IPS DF 6.9 (cell line): Measurements from ENCODE around the gene OSCP1.

Experiments used
- DNase-seq: peaks from one replicate; pipeline ENCODE4 v3.0.0-alpha.2; 2013; ENCODE audit warnings: low read depth, low spot score
- H3K27ac ChIP-seq: one replicate; pipeline ENCODE4 v1.5.1; 2013; ENCODE audit warnings: low read length, control low read depth
- H3K27me3 ChIP-seq: 2 replicates; pipeline ENCODE4 v1.6.1; 2013; ENCODE audit warnings: mild to moderate bottlenecking, low read length; ENCODE audit not compliant: control insufficient read depth, insufficient read depth
- H3K36me3 ChIP-seq: 2 replicates; pipeline ENCODE4 v1.6.1; 2013; ENCODE audit warnings: low read length; ENCODE audit not compliant: control insufficient read depth, insufficient read depth
- H3K4me1 ChIP-seq: 2 replicates; pipeline ENCODE4 v1.6.1; 2013; ENCODE audit warnings: low read length; ENCODE audit not compliant: control insufficient read depth, insufficient read depth
- H3K4me3 ChIP-seq: 2 replicates; pipeline ENCODE4 v1.5.1; 2013; ENCODE audit warnings: mild to moderate bottlenecking, low read length
- H3K9me3 ChIP-seq: 2 replicates; pipeline ENCODE4 v1.6.1; 2013; ENCODE audit warnings: low read length, inconsistent platforms; ENCODE audit not compliant: control insufficient read depth, insufficient read depth
- WGBS: extraction: QIAGEN DNeasy Blood & Tissue Kit; methylation state at CpG from one replicate; pipeline ENCODE4 v1.1.7; 2013; ENCODE audit warnings: mixed read lengths, missing lambda C conversion rate; ENCODE audit not compliant: insufficient read length, insufficient coverage; 5-methylcytosine and 5-hydroxymethylcytosine counted together

The OSCP1 gene

GRCh38 chr1:36383240-36383639, 67.0 kb downstream of the OSCP1 start:
- no peaks in the 10 kb centered on the region for H3K36me3 ChIP-seq
- no peaks in the 10 kb centered on the region for H3K27me3 ChIP-seq
- no peak overlapping the region for H3K27ac ChIP-seq
- H3K9me3 ChIP-seq, result no peaks in the 10 kb centered on the region
- H3K4me1 ChIP-seq, result peaks cover 4% of the 10 kb centered on the region
- no CpG with 5 or more reads among the region's 4 CpGs for WGBS
- DNase-seq, result no peak
- H3K4me3 ChIP-seq, result no peak overlapping the region

GRCh38 chr1:36382669-36383068, 67.6 kb downstream of the OSCP1 start:
- no peak for DNase-seq
- no CpG with 5 or more reads among the region's 4 CpGs for WGBS
- H3K9me3 ChIP-seq, result no peaks in the 10 kb centered on the region
- H3K27ac ChIP-seq, result no peak overlapping the region
- no peaks in the 10 kb centered on the region for H3K36me3 ChIP-seq
- no peaks in the 10 kb centered on the region for H3K27me3 ChIP-seq
- no peak overlapping the region for H3K4me3 ChIP-seq
- peaks cover 4% of the 10 kb centered on the region for H3K4me1 ChIP-seq

GRCh38 chr1:36382231-36382630, 68.0 kb downstream of the OSCP1 start:
- Histone ChIP-seq H3K4me1 (peaks cover 4% of the 10 kb centered on the region), H3K36me3 (no peaks in the 10 kb centered on the region), H3K27ac (no peak overlapping the region), H3K4me3 (no peak overlapping the region), H3K27me3 (no peaks in the 10 kb centered on the region), H3K9me3 (no peaks in the 10 kb centered on the region)
- no CpG with 5 or more reads among the region's 9 CpGs for WGBS
- DNase-seq, result no peak

GRCh38 chr1:36381405-36381804, 68.8 kb downstream of the OSCP1 start:
- H3K27ac ChIP-seq, result no peak overlapping the region
- no peak overlapping the region for H3K4me3 ChIP-seq
- WGBS, result no CpG with 5 or more reads among the region's 5 CpGs

GRCh38 chr1:36380782-36381181, 69.5 kb downstream of the OSCP1 start:
- 0 out of 2 replicates have a peak, but pooled peaks cover 2% of the 10 kb centered on the region for H3K36me3 ChIP-seq
- DNase-seq, result no peak
- no peaks in the 10 kb centered on the region for H3K27me3 ChIP-seq
- no peak overlapping the region for H3K27ac ChIP-seq
- no peaks in the 10 kb centered on the region for H3K9me3 ChIP-seq
- no peaks in the 10 kb centered on the region for H3K4me1 ChIP-seq
- no CpG with 5 or more reads among the region's 3 CpGs for WGBS
- H3K4me3 ChIP-seq, result no peak overlapping the region

More at GRCh38 chr1:36381405-36381804, 68.8 kb downstream of the OSCP1 start:
- H3K9me3 ChIP-seq, result no peaks in the 10 kb centered on the region
- H3K36me3 ChIP-seq, result no peaks in the 10 kb centered on the region
- no peak for DNase-seq
- H3K27me3 ChIP-seq, result no peaks in the 10 kb centered on the region
- no peaks in the 10 kb centered on the region for H3K4me1 ChIP-seq

GRCh38 chr1:36380143-36380619, 70.1 kb downstream of the OSCP1 start:
- Histone ChIP-seq H3K27ac (no peak overlapping the region), H3K36me3 (0 out of 2 replicates have a peak, but pooled peaks cover 2% of the 10 kb centered on the region), H3K27me3 (no peaks in the 10 kb centered on the region), H3K4me3 (no peak overlapping the region), H3K9me3 (no peaks in the 10 kb centered on the region), H3K4me1 (no peaks in the 10 kb centered on the region)
- no peak for DNase-seq
- WGBS, result no CpG with 5 or more reads among the region's 5 CpGs

- Histone ChIP-seq H3K4me3 (no peak overlapping the region), H3K27me3 (no peaks in the 10 kb centered on the region), H3K36me3 (0 out of 2 replicates have a peak, but pooled peaks cover 2% of the 10 kb centered on the region), H3K4me1 (peaks cover 10% of the 10 kb centered on the region), H3K27ac (no peak overlapping the region), H3K9me3 (no peaks in the 10 kb centered on the region)
- no CpG with 5 or more reads among the region's 4 CpGs for WGBS
- no peak for DNase-seq
Observed at GRCh38 chr1:36377791-36378492, 72.3 kb downstream of the OSCP1 start.

GRCh38 chr1:36372617-36373016, 77.6 kb downstream of the OSCP1 start:
- H3K36me3 ChIP-seq, result 0 out of 2 replicates have a peak, but pooled peaks cover 2% of the 10 kb centered on the region
- H3K27me3 ChIP-seq, result no peaks in the 10 kb centered on the region
- no peaks in the 10 kb centered on the region for H3K9me3 ChIP-seq
- no peak for DNase-seq
- H3K27ac ChIP-seq, result no peak overlapping the region
- H3K4me3 ChIP-seq, result no peak overlapping the region
- WGBS, result no CpG with 5 or more reads among the region's 3 CpGs
- peaks cover 19% of the 10 kb centered on the region for H3K4me1 ChIP-seq

GRCh38 chr1:36369061-36369861, 81.0 kb downstream of the OSCP1 start:
- WGBS, result no CpG with 5 or more reads among the region's 7 CpGs
- no peak overlapping the region for H3K27ac ChIP-seq
- H3K4me3 ChIP-seq, result no peak overlapping the region
- H3K4me1 ChIP-seq, result peaks cover 14% of the 10 kb centered on the region
- DNase-seq, result peak; percentile 67
- no peaks in the 10 kb centered on the region for H3K36me3 ChIP-seq
- H3K9me3 ChIP-seq, result no peaks in the 10 kb centered on the region
- no peaks in the 10 kb centered on the region for H3K27me3 ChIP-seq
